Activated T-helper 1 cell treated with anti-CD3 and anti-CD28 coated beads, Interleukin-12 subunit alpha, Interleukin-12 subunit beta, Interleukin-2, Interleukin-4 antibody, amounts not matched to agents 30 ng/mL and 10 ng/mL and 1 ng/mL, durations not matched to agents 14 hours and 24 hours and 36 hours (primary cell): Measurements from ENCODE around the gene TSPAN17. TPM values are rescaled to one million over a fixed set of nuclear protein-coding genes. Genes with fewer than 3 reads are reported as not detected.
"Not testable (repeated sequence)": the region's sequence is repeated elsewhere in the genome, so short reads cannot be mapped to it uniquely, and the experiment has no call there.

Experiments used
- DNase-seq: peaks from one replicate; pipeline ENCODE4 v3.0.0; 2021; ENCODE audit warnings: low spot score
- H3K27ac Mint-ChIP-seq: one replicate; pipeline ENCODE4 v1.8.0; 2021; ENCODE audit warnings: mild to moderate bottlenecking, mixed read lengths
- H3K27me3 Mint-ChIP-seq: one replicate; pipeline ENCODE4 v1.8.0; 2022; ENCODE audit warnings: mild to moderate bottlenecking, moderate library complexity, mixed read lengths; ENCODE audit not compliant: insufficient read depth
- H3K36me3 Mint-ChIP-seq: one replicate; pipeline ENCODE4 v1.8.0; 2021; ENCODE audit warnings: low read depth, mixed read lengths
- H3K4me1 Mint-ChIP-seq: one replicate; pipeline ENCODE4 v1.8.0; 2021; ENCODE audit warnings: low read depth, mixed read lengths
- H3K4me3 Mint-ChIP-seq: one replicate; pipeline ENCODE4 v1.8.0; 2021; ENCODE audit warnings: mild to moderate bottlenecking, moderate library complexity, mixed read lengths
- H3K9me3 Mint-ChIP-seq: one replicate; pipeline ENCODE4 v1.8.0; 2021; ENCODE audit warnings: mixed read lengths
- intact Hi-C: fragments of 100-400 bp; cut with micrococcal nuclease; formaldehyde crosslinking; loops from one replicate; pipeline ENCODE4 v1.15.1; 2024
- total RNA-seq: library from RNA; stranded (reverse); gene quantifications from 2 replicates; pipeline ENCODE4 v1.2.3, GENCODE V29; 2022

The TSPAN17 gene
- total RNA-seq, 1 donor from 2014 or later: 34.1 TPM

GRCh38 chr5:176690911-176691310, 43.6 kb downstream of the TSPAN17 start:
- H3K36me3 Mint-ChIP-seq: no peaks in the 10 kb centered on the region
- peaks cover 13% of the 10 kb centered on the region for H3K27me3 Mint-ChIP-seq
- no peaks in the 10 kb centered on the region for H3K4me1 Mint-ChIP-seq
- no peaks in the 10 kb centered on the region for H3K9me3 Mint-ChIP-seq
- intact Hi-C loops: no loop called here
- no peak overlapping the region for H3K27ac Mint-ChIP-seq
- H3K4me3 Mint-ChIP-seq: no peak overlapping the region
- no peak for DNase-seq

DNA sequence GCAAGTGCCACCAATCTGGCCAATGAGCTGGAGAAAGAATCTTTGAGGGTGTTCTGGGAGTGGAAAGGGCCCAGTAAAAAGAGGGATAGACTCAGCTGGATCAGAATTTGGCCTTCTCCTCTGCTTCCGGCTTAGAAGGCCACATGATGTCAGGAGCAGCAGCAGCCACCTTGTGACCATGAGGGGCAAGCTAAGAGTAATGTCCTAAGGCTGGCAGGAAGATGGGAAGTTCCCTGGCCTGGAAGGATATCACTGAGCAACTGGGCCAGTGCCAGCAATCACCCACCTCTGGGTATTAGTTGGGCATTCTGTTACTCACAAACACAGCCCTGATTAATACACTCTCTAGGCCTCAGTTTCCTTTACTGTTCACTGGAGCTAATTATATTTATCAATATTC, 44.2 kb downstream of the TSPAN17 start:
- Mint-ChIP-seq H3K4me1 (no peaks in the 10 kb centered on the region), H3K9me3 (no peaks in the 10 kb centered on the region), H3K36me3 (no peaks in the 10 kb centered on the region), H3K27ac (no peak overlapping the region), H3K27me3 (peaks cover 13% of the 10 kb centered on the region), H3K4me3 (no peak overlapping the region)
- intact Hi-C loops: no loop called here
- no peak for DNase-seq

- DNase-seq: no peak
- no peaks in the 10 kb centered on the region for H3K36me3 Mint-ChIP-seq
- H3K9me3 Mint-ChIP-seq: no peaks in the 10 kb centered on the region
- no peaks in the 10 kb centered on the region for H3K4me1 Mint-ChIP-seq
- intact Hi-C loops: no loop called here
- H3K4me3 Mint-ChIP-seq: no peak overlapping the region
- peaks cover 21% of the 10 kb centered on the region for H3K27me3 Mint-ChIP-seq
- H3K27ac Mint-ChIP-seq: no peak overlapping the region
Measured at GRCh38 chr5:176692326-176692725, 45.0 kb downstream of the TSPAN17 start.

DNA sequence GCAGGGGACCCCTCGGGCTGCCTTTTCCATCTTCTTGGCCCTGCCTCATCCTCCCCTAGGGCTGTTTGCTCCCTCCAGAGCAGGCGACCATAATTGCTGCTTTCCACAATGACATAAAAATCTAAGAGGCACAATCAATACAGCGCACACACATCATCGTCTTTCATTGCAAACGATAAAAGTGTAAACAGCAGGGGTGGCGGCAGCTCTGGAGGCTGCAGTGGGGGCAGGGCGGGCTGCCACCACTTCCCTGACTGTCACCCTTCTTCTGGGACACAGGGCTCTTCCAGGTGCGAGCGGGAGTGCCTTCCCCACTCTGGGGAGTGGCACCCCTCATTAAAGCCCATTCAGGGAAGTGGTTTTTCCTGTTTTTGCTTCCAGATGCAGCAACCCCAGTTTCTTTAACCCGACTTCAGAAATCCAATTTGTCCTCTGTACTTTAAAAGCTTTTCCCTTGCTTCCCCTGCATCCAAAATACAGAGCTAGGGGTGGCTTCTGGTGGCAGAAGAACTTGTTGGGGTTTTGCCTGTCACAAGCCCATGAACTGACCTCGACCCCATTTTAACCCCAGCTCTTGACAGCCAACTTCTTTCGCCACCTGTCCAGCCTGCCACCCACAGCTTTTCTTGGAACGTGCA, 45.7 kb downstream of the TSPAN17 start:
- no peaks in the 10 kb centered on the region for H3K36me3 Mint-ChIP-seq
- no peak overlapping the region for H3K27ac Mint-ChIP-seq
- intact Hi-C loops: no loop called here
- peaks cover 26% of the 10 kb centered on the region for H3K27me3 Mint-ChIP-seq
- no peak overlapping the region for H3K4me3 Mint-ChIP-seq
- DNase-seq: no peak
- no peaks in the 10 kb centered on the region for H3K9me3 Mint-ChIP-seq
- H3K4me1 Mint-ChIP-seq: no peaks in the 10 kb centered on the region

- H3K36me3 Mint-ChIP-seq: no peaks in the 10 kb centered on the region
- H3K9me3 Mint-ChIP-seq: no peaks in the 10 kb centered on the region
- no peak overlapping the region for H3K27ac Mint-ChIP-seq
- H3K27me3 Mint-ChIP-seq: peaks cover 30% of the 10 kb centered on the region
- no peaks in the 10 kb centered on the region for H3K4me1 Mint-ChIP-seq
- H3K4me3 Mint-ChIP-seq: no peak overlapping the region
- intact Hi-C loops: no loop called here
- no peak for DNase-seq
Measured at GRCh38 chr5:176693477-176693851, 46.2 kb downstream of the TSPAN17 start.

DNA sequence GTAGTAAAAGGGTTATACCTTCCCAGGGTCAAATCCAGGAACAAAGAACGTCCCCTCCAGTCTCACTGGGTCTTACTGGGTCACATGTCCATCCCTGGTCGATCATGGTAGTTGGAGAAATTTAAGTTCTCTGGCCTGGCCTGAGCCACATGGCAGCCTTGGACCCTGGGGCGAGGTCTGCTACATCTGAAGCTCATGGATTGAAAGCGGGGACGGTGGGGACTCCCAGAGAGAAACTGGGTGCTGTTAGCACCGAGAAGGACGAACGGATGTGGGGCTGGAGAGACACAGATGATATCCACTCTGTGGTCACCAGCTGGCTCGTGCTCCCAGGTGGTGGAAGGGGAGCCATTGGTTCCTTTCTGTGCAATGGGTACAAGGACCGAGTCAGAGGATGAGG, 46.9 kb downstream of the TSPAN17 start:
- H3K9me3 Mint-ChIP-seq: no peaks in the 10 kb centered on the region
- peaks cover 32% of the 10 kb centered on the region for H3K27me3 Mint-ChIP-seq
- no peaks in the 10 kb centered on the region for H3K36me3 Mint-ChIP-seq
- no peak overlapping the region for H3K4me3 Mint-ChIP-seq
- DNase-seq: no peak
- no peak overlapping the region for H3K27ac Mint-ChIP-seq
- intact Hi-C loops: no loop called here
- no peaks in the 10 kb centered on the region for H3K4me1 Mint-ChIP-seq

GRCh38 chr5:176694631-176695030, 47.3 kb downstream of the TSPAN17 start:
- H3K4me1 Mint-ChIP-seq: no peaks in the 10 kb centered on the region
- DNase-seq: no peak
- no peaks in the 10 kb centered on the region for H3K9me3 Mint-ChIP-seq
- H3K27me3 Mint-ChIP-seq: peaks cover 32% of the 10 kb centered on the region
- H3K27ac Mint-ChIP-seq: no peak overlapping the region
- no peaks in the 10 kb centered on the region for H3K36me3 Mint-ChIP-seq
- intact Hi-C loops: no loop called here
- no peak overlapping the region for H3K4me3 Mint-ChIP-seq

- DNase-seq: no peak
- H3K27ac Mint-ChIP-seq: no peak overlapping the region
Measured at GRCh38 chr5:176695073-176695472, 47.8 kb downstream of the TSPAN17 start.

DNA sequence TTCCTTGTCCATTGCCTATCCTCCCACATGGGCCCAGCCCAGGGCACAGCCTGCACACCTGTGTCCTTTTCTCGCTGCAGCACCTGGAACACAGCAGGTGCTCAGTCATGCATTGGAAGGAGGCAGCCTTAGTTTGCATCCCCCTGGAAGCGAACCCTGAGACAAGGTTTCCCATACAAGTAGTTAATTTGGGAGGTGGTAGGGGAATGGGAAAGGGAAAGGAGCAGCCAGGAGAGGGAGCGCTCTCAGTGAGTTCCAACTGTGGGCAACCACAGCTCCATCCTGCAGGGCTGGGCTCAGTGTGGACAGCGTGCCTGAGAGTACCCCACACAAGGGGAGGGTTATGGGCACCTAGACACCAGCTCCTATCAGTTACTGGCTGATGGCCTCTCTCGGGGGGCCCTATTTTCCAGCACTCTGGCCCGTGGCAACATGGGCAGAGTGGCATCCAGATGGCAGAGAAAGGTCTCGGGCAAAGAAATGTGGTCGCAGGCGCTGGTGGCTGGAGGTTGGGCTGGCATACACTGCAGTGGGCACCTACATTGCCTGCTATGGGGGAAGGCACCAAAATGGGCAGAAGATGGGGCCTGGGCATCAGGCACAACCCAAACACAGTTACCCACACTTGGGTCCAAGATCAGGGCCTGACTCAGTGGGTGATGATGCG, 50.1 kb downstream of the TSPAN17 start:
- H3K9me3 Mint-ChIP-seq: no peaks in the 10 kb centered on the region
- intact Hi-C loops: no loop called here

More at GRCh38 chr5:176695073-176695472, 47.8 kb downstream of the TSPAN17 start:
- no peaks in the 10 kb centered on the region for H3K4me1 Mint-ChIP-seq
- H3K36me3 Mint-ChIP-seq: no peaks in the 10 kb centered on the region
- H3K4me3 Mint-ChIP-seq: no peak overlapping the region
- peaks cover 37% of the 10 kb centered on the region for H3K27me3 Mint-ChIP-seq
- intact Hi-C loops: no loop called here
- no peaks in the 10 kb centered on the region for H3K9me3 Mint-ChIP-seq

GRCh38 chr5:176697934-176698538, 50.8 kb downstream of the TSPAN17 start:
- peaks cover 31% of the 10 kb centered on the region for H3K27me3 Mint-ChIP-seq
- H3K36me3 Mint-ChIP-seq: no peaks in the 10 kb centered on the region
- H3K27ac Mint-ChIP-seq: no peak overlapping the region
- H3K4me1 Mint-ChIP-seq: no peaks in the 10 kb centered on the region
- DNase-seq: no peak
- no peak overlapping the region for H3K4me3 Mint-ChIP-seq
- no peaks in the 10 kb centered on the region for H3K9me3 Mint-ChIP-seq
- intact Hi-C loops: no loop called here

More for the DNA sequence above, 50.1 kb downstream of the TSPAN17 start:
- H3K27me3 Mint-ChIP-seq: peaks cover 35% of the 10 kb centered on the region
- H3K4me1 Mint-ChIP-seq: no peaks in the 10 kb centered on the region
- no peak overlapping the region for H3K27ac Mint-ChIP-seq
- no peaks in the 10 kb centered on the region for H3K36me3 Mint-ChIP-seq
- no peak overlapping the region for H3K4me3 Mint-ChIP-seq
- DNase-seq: no peak

DNA sequence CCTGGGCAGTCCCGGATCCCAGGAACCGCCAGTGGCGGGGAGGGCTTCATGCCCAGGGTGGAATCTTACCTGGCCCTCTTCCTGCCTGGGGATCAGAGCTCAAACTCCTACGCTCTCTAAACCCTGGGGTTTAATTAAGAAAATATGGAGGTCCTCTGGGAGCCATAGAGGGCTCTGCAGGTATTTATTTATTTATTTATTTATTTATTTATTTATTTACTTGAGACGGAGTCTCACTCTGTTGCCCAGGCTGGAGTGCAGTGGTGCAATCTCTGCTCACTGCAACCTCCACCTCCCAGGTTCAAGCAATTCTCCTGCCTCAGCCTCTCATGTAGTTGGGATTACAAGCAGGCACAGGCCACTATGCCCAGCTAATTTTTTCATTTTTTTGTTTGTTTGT, 52.2 kb downstream of the TSPAN17 start:
- DNase-seq, H3K9me3 Mint-ChIP-seq, H3K27ac Mint-ChIP-seq, intact Hi-C loops, H3K36me3 Mint-ChIP-seq, H3K4me3 Mint-ChIP-seq, H3K4me1 Mint-ChIP-seq: not testable (repeated sequence)
- H3K27me3 Mint-ChIP-seq: peaks cover 30% of the 10 kb centered on the region

DNA sequence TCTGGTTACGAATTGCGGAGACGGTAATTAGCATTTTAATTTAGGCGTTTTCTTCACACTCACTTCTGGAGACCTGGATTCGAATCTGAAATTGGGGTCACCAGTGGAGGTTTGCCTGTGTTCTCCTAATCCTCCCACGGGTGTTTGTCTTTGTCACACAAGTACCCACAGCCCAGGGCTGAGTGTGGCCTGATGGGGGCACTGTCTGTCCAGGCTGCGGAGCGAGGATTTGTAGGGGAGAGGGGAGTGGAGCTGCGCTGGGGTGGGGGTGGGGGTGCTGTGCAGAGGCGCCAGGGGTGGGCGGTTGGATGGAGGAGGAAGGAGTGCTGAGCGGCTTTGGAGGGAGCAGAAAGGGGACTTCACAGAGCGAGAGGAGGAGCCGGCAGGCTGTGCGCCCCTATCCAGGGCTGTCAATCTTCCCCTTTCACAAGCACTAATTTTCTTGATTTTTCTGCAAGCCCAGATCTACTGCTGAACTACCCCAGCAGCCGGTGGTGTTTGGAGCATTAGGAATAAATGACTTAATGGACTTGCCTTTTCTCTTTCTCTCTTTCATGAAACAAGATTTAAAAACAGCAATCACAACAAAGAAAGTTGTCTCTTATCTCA, 53.1 kb downstream of the TSPAN17 start:
- Mint-ChIP-seq H3K27me3 (peaks cover 30% of the 10 kb centered on the region), H3K27ac (no peak overlapping the region), H3K4me1 (no peaks in the 10 kb centered on the region), H3K36me3 (no peaks in the 10 kb centered on the region), H3K9me3 (no peaks in the 10 kb centered on the region), H3K4me3 (no peak overlapping the region)
- intact Hi-C loops: no loop called here
- no peak for DNase-seq
